Astrocyte (in vitro differentiated cells and primary cell): Measurements from ENCODE around the gene RNF212.

ENCODE experiments used
- CTCF ChIP-seq: IDR thresholded peaks from 2 replicates; pipeline ENCODE4 v1.5.1; 2011; ENCODE audit warnings: low read depth, mild to moderate bottlenecking, inconsistent platforms, low read length, moderate library complexity; ENCODE audit not compliant: insufficient read depth
- EZH2 ChIP-seq: IDR thresholded peaks from 2 replicates; pipeline ENCODE4 v1.6.1; 2012; ENCODE audit warnings: mild to moderate bottlenecking, low read length, inconsistent platforms; ENCODE audit not compliant: insufficient read depth

GRCh38 chr4:1023075-1023640, 90.2 kb downstream of the RNF212 start:
- TF ChIP-seq EZH2 (no peak), CTCF (no peak)
